HEK293 (cell line): ENCODE results near the gene ZBBX.

Experiments
- CTCF ChIP-seq: fragments of 450-650 bp; formaldehyde crosslinking; IDR thresholded peaks from 2 replicates; pipeline ENCODE4 v1.5.1; 2016; ENCODE audit warnings: missing biosample characterization, missing genetic modification characterization
- ZBTB17 ChIP-seq: fragments of 450-650 bp; formaldehyde crosslinking; IDR thresholded peaks from 2 replicates; pipeline ENCODE4 v1.5.1; 2016; ENCODE audit warnings: missing biosample characterization, missing genetic modification characterization
- ZFP37 ChIP-seq: fragments of 450-650 bp; formaldehyde crosslinking; IDR thresholded peaks from 2 replicates; pipeline ENCODE4 v1.5.1; 2016; ENCODE audit warnings: missing biosample characterization, missing genetic modification characterization
- ZNF660 ChIP-seq: fragments of 450-650 bp; IDR thresholded peaks from 2 replicates; pipeline ENCODE4 v1.5.1; 2018; ENCODE audit warnings: missing biosample characterization, mild to moderate bottlenecking, missing genetic modification characterization
- ZNF747 ChIP-seq: fragments of 450-650 bp; formaldehyde crosslinking; IDR thresholded peaks from 2 replicates; pipeline ENCODE4 v1.5.1; 2016; ENCODE audit warnings: missing biosample characterization, missing genetic modification characterization

- TF ChIP-seq ZNF660 (no peak), CTCF (no peak), ZNF747 (tag by site-specific recombination) (no peak), ZBTB17 (no peak), ZFP37 (tag by site-specific recombination) (no peak)
These were observed 181.0 kb downstream of the ZBBX start for GRCh38 chr3:167198949-167199600.
